IPS DF 4.7 (cell line): ENCODE measurements around the gene CABP1.
"Not testable (repeated sequence)": the region's sequence is repeated elsewhere in the genome, so short reads cannot be mapped to it uniquely, and the experiment has no call there.

Experiments used
- DNase-seq: peaks from one replicate; pipeline ENCODE4 v3.0.0-alpha.2; 2013; ENCODE audit warnings: low spot score; ENCODE audit errors: extremely low read depth

The CABP1 gene

GRCh38 chr12:120639771-120640721 is at the start of gene CABP1:
Gene CABP1 (plus strand): TSS chr12:120640626. CDS start chr12:120640686, 60 bp downstream.
- no peak for DNase-seq

GRCh38 chr12:120590741-120591407 is 49.6 kb upstream of the CABP1 start:
- DNase-seq, result no peak

- DNase-seq, result no peak
Observed at GRCh38 chr12:120592121-120593049, 48.0 kb upstream of the CABP1 start.

GRCh38 chr12:120596901-120597300 is 43.5 kb upstream of the CABP1 start:
- no peak for DNase-seq

- no peak for DNase-seq
Observed at GRCh38 chr12:120597861-120598260, 42.6 kb upstream of the CABP1 start.

- no peak for DNase-seq
Observed at GRCh38 chr12:120598674-120599463, 41.6 kb upstream of the CABP1 start.

GRCh38 chr12:120599672-120600552 is 40.5 kb upstream of the CABP1 start:
- no peak for DNase-seq

- not testable (repeated sequence) for DNase-seq
Observed at GRCh38 chr12:120602416-120602815, 38.0 kb upstream of the CABP1 start.

GRCh38 chr12:120610560-120610959 is 29.9 kb upstream of the CABP1 start:
- DNase-seq, result no peak

GRCh38 chr12:120611534-120611933 is 28.9 kb upstream of the CABP1 start:
- not testable (repeated sequence) for DNase-seq

- DNase-seq, result no peak
Observed at GRCh38 chr12:120614848-120615247, 25.6 kb upstream of the CABP1 start.

- DNase-seq, result not testable (repeated sequence)
Observed at GRCh38 chr12:120617193-120617592, 23.2 kb upstream of the CABP1 start.

- DNase-seq, result not testable (repeated sequence)
Observed at GRCh38 chr12:120617767-120618166, 22.7 kb upstream of the CABP1 start.

- DNase-seq, result no peak
Observed at GRCh38 chr12:120618954-120619615, 21.3 kb upstream of the CABP1 start.

GRCh38 chr12:120620624-120621023 is 19.8 kb upstream of the CABP1 start:
- no peak for DNase-seq

- DNase-seq, result no peak
Observed at GRCh38 chr12:120625557-120626419, 14.6 kb upstream of the CABP1 start.

GRCh38 chr12:120628919-120629318 is 11.5 kb upstream of the CABP1 start:
- no peak for DNase-seq
